ENCODE results near the gene PAM16. TPM values are rescaled to one million over a fixed set of nuclear protein-coding genes. Genes with fewer than 3 reads are reported as not detected.

Gene PAM16
- total and polyA plus RNA-seq, 9 of the 15 experiments (the other 6 are each of a cell fraction or from before 2014, with no cell fraction given): 38.7 to 273 (median 79.3) TPM

- peak; percentile 30; the same call in 1 of the 2 replicates for TF ChIP-seq JUND (IDR thresholded peaks at IDR 0.05; ENCODE audit: borderline replicate concordance, low read depth, low read length)
- TF ChIP-seq JUND (tag; IDR thresholded peaks at IDR 0.05; ENCODE audit: borderline replicate concordance, low read depth, low read length): no peak
- no peak for TF ChIP-seq CTBP1 (IDR thresholded peaks at IDR 0.05; ENCODE audit: borderline replicate concordance)
- TF ChIP-seq FOXO4 (CRISPR knock-in tag; IDR thresholded peaks at IDR 0.05): no peak
- peak; percentile 69; the same call in 1 of the 2 replicates for TF ChIP-seq ARID2 (IDR thresholded peaks at IDR 0.05)
Measured at GRCh38 chr16:4330277-4330874, 20.7 kb downstream of the PAM16 start (continued).

- in situ Hi-C loops (cut with MboI) (loop anchor here (10.0 kb wide), 2 partner anchors 124 to 344 kb away; no protein-coding TSS in a partner anchor), intact Hi-C loops (cut with micrococcal nuclease) (no loop called here)
- no peak for ATAC-seq
- no peak for FAIRE-seq
- Histone ChIP-seq H3K9ac (ENCODE audit: insufficient read depth in 1 of 2, low read depth in 2 of 2, low read length in 2 of 2) (peak overlapping the region in 1 of 2 experiments; percentile 68; a peak in 2 of 4 replicates), H3K4me2 (ENCODE audit: insufficient read depth, low read length) (no peak overlapping the region; the same call in 1 of the 2 replicates), H3K79me2 (ENCODE audit: control insufficient read depth, insufficient read depth, low read length) (peaks cover 9% of the 10 kb centered on the region; the same call in 2 of the 3 replicates), H2AFZ (ENCODE audit: low read depth, low read length) (no peak overlapping the region), H4K20me1 (replicated peaks; ENCODE audit: control insufficient read depth, insufficient read depth, low read length) (0 out of 2 replicates have a peak, but pooled peaks cover 12% of the 10 kb centered on the region), H3K9me1 (ENCODE audit: control insufficient read depth, insufficient read depth, low read length) (no peaks in the 10 kb centered on the region), H3K36me3 (ENCODE audit: control insufficient read depth, insufficient read depth, low read length) (no peaks in the 10 kb centered on the region), H3K4me3 (no peak overlapping the region), H3K27ac (ENCODE audit: extremely low read depth, low read depth, low read length) (peak overlapping the region; percentile 39; the same call in 1 of the 3 replicates), H3K9me3 (replicated peaks; ENCODE audit: control insufficient read depth, insufficient read depth, low read depth, low read length) (no peaks in the 10 kb centered on the region), H3K4me1 (replicated peaks in 1 of 2; ENCODE audit: control insufficient read depth in 2 of 2, insufficient read depth in 2 of 2, low read length in 2 of 2) (peaks cover 4 to 60% of the 10 kb centered on the region in 2 experiments), H3K27me3 (ENCODE audit: control insufficient read depth in 2 of 2, insufficient read depth in 2 of 2, low read length in 2 of 2) (no peaks in the 10 kb centered on the region)
- BruUV-seq (replicated peaks): no TSS peak
- POLR2A ChIA-PET: interaction anchor here (0.5 to 0.6 kb wide), 2 partner anchors 10 to 624 kb away, joined by 3 to 4 read pairs; no protein-coding TSS in a partner anchor
- 53% methylated on average over 14 of the region's 17 CpGs for WGBS (ENCODE audit: insufficient coverage, low coverage, missing lambda C conversion rate)
- CTCF ChIA-PET (ENCODE audit: low intra/inter-chr PET ratio): interaction anchor here (0.6 to 3.6 kb wide), 3 partner anchors 39 to 129 kb away, joined by 3 to 19 read pairs (median 18); no protein-coding TSS in a partner anchor
- DNase-seq (ENCODE audit: extremely low read depth in 1 of 4, low spot score in 3 of 4): no peak
- no peak for TF ChIP-seq NR2C2 (CRISPR knock-in tag; IDR thresholded peaks at IDR 0.05)
- no peak for TF ChIP-seq NR2C2 (tag; IDR thresholded peaks at IDR 0.05)
- no peak for TF ChIP-seq SRSF7 (optimal IDR thresholded peaks at IDR 0.05; ENCODE audit: low read depth, low read length)
- TF ChIP-seq ZHX1 (conservative IDR thresholded peaks at IDR 0.05; ENCODE audit: low read length): no peak
- no peak for TF ChIP-seq HMG20A (CRISPR knock-in tag; conservative IDR thresholded peaks at IDR 0.05)
- TF ChIP-seq ZBTB33 (CRISPR knock-in tag; IDR thresholded peaks at IDR 0.05): no peak
- no peak for TF ChIP-seq GTF2F1 (IDR thresholded peaks at IDR 0.05; ENCODE audit: low read depth, low read length)
Measured at GRCh38 chr16:4328782-4329775, 22.0 kb downstream of the PAM16 start.

All from K562 (cell line).